ENCODE data around the gene MCCD1.

The MCCD1 gene

GRCh38 chr6:31531162-31531561, 2.4 kb downstream of the MCCD1 start:
- ChIA-PET POLR2A (interaction anchor here (1.0 kb wide), 2 partner anchors 10 to 14 kb away, joined by 3 to 8 read pairs; partner anchors contain the start of gene DDX39B), CTCF (interaction anchor here (1.3 to 1.4 kb wide), 2 partner anchors 10 to 67 kb away, joined by 3 to 8 read pairs; partner anchors contain the start of gene DDX39B)
- no peak for TF ChIP-seq CTCF (IDR thresholded peaks at IDR 0.05; ENCODE audit: insufficient read depth, low read length, missing control alignments)
- H3K4me3 ChIP-seq (ENCODE audit: low read depth, low read length), result no peak overlapping the region
- DNase-seq (ENCODE audit: low read depth, low spot score), result no peak

- ChIA-PET POLR2A (interaction anchor here (1.0 kb wide), 2 partner anchors 10 to 15 kb away, joined by 3 to 8 read pairs; partner anchors contain the start of gene DDX39B), CTCF (interaction anchor here (1.0 to 1.4 kb wide), 2 partner anchors 66 kb away, joined by 4 to 8 read pairs; no protein-coding TSS in a partner anchor)
- H3K4me3 ChIP-seq (ENCODE audit: low read depth, low read length), result no peak overlapping the region
- DNase-seq (ENCODE audit: low read depth, low spot score), result no peak
- TF ChIP-seq CTCF (IDR thresholded peaks at IDR 0.05; ENCODE audit: insufficient read depth, low read length, missing control alignments), result no peak
These were observed 3.2 kb downstream of the MCCD1 start for GRCh38 chr6:31531771-31532643.

- no peak for TF ChIP-seq CTCF (IDR thresholded peaks at IDR 0.05; ENCODE audit: insufficient read depth, low read length, missing control alignments)
- ChIA-PET CTCF (interaction anchor here (1.0 kb wide), 1 partner anchor 66 kb away, joined by 4 read pairs; no protein-coding TSS in a partner anchor), POLR2A (no interaction called here)
- DNase-seq (ENCODE audit: low read depth, low spot score), result no peak
- H3K4me3 ChIP-seq (ENCODE audit: low read depth, low read length), result no peak overlapping the region
These were observed 4.1 kb downstream of the MCCD1 start for GRCh38 chr6:31532644-31533454.

GRCh38 chr6:31533455-31533841, 4.7 kb downstream of the MCCD1 start:
- TF ChIP-seq CTCF (IDR thresholded peaks at IDR 0.05; ENCODE audit: insufficient read depth, low read length, missing control alignments), result no peak
- H3K4me3 ChIP-seq (ENCODE audit: low read depth, low read length), result no peak overlapping the region
- CTCF ChIA-PET, result interaction anchor here (1.3 kb wide), 1 partner anchor 13 kb away, joined by 4 read pairs; the partner anchor contains the start of gene ATP6V1G2
- DNase-seq (ENCODE audit: low read depth, low spot score), result no peak
- POLR2A ChIA-PET, result no interaction called here

- TF ChIP-seq CTCF (IDR thresholded peaks at IDR 0.05; ENCODE audit: insufficient read depth, low read length, missing control alignments), result no peak
- ChIA-PET POLR2A (no interaction called here), CTCF (interaction anchor here (1.3 to 38.4 kb wide), 2 partner anchors 12 to 54 kb away, joined by 4 to 1569 read pairs; partner anchors contain the start of genes ATP6V1G2, LST1, LTB and NCR3)
- DNase-seq (ENCODE audit: low read depth, low spot score), result no peak
- H3K4me3 ChIP-seq (ENCODE audit: low read depth, low read length), result no peak overlapping the region
These were observed 5.2 kb downstream of the MCCD1 start for GRCh38 chr6:31534011-31534410.

Measured in AG04449 (cell line).